ENCODE data around the gene ZNF543.
"Not testable (repeated sequence)": the region's sequence is repeated elsewhere in the genome, so short reads cannot be mapped to it uniquely, and the experiment has no call there.

Gene ZNF543

DNA sequence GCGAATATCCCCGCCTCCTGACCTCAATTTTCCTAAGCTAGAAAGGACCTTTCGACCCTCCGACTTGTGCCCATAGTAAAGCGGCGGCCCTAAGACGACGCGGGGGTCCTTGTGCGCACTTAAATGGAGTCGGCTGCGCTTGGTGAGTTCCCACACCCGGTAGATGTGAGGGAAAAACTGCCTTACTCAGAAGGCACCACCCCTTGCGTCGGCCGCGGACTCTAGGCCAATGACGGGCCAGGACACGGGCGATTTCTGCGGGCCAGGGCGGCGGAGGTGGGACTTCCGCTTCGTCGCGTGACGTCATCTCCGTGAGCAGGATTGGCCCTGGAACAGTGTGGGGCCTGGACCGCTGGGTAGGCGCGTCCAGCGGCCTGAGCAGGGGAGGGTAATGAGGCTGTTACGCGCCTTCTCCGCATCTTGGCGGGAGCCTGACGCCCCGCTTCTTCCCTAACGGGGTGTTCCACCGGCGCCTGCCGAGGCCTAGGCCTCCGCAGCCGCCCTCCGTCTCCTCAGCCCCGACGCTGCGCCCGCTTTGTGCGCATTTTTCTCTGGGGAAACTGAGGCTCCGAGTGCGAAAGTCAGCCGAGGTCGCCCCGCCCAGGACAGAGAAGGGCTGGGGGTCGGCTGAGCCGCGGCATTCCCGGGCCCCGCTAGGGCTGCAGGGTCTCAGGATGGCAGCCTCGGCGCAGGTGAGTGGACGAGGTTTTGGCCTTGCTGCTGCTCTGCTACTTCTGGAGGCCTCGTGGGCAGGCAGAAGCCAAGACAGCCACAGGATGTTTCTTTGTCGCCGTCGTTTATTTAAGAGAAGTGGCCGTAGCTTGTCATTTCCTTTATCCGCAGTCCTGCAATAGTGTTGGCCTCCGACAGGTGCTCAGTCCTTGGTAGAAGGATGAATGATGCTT lies at the start of gene ZNF543:
Gene ZNF543 (plus strand): TSS at position 293 of the 905 bp plus-strand sequence. CDS start 382 bp downstream, at position 675.
- CTCF ChIA-PET: no interaction called here

DNA sequence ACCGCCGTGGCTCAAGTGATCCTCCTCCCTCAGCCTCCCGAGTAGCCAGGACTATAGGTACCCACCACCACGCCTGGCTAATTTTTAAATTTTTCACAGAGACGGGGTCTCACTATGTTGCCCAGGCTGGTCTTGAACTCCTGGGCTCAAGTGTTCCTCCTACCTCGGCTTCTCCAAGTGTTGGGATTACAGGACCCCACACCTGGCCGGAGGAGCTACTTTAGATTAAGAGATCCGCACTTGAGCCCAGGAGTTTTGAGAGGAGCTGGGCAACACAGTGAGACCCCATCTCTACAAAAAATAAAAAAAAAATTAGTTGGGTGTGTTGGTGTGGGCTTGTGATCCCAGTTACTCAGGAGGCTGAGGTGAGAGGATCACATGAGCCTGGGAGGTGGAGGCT lies 49.0 kb upstream of the ZNF543 start:
- CTCF ChIA-PET: no interaction called here
- TF ChIP-seq, protein P1, sequence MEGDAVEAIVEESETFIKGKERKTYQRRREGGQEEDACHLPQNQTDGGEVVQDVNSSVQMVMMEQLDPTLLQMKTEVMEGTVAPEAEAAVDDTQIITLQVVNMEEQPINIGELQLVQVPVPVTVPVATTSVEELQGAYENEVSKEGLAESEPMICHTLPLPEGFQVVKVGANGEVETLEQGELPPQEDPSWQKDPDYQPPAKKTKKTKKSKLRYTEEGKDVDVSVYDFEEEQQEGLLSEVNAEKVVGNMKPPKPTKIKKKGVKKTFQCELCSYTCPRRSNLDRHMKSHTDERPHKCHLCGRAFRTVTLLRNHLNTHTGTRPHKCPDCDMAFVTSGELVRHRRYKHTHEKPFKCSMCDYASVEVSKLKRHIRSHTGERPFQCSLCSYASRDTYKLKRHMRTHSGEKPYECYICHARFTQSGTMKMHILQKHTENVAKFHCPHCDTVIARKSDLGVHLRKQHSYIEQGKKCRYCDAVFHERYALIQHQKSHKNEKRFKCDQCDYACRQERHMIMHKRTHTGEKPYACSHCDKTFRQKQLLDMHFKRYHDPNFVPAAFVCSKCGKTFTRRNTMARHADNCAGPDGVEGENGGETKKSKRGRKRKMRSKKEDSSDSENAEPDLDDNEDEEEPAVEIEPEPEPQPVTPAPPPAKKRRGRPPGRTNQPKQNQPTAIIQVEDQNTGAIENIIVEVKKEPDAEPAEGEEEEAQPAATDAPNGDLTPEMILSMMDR (IDR thresholded peaks at IDR 0.05; ENCODE audit: control extremely low read depth, extremely low read depth, low read depth, missing control alignments): no peak
- DNase-seq (ENCODE audit: extremely low spot score): no peak
- POLR2A ChIA-PET: no interaction called here

More for the DNA sequence above, at the start of gene ZNF543:
- peak; percentile 98 for DNase-seq (ENCODE audit: extremely low spot score)
- TF ChIP-seq, protein P1 (IDR thresholded peaks at IDR 0.05; ENCODE audit: control extremely low read depth, extremely low read depth, low read depth, missing control alignments): no peak
- POLR2A ChIA-PET: no interaction called here

DNA sequence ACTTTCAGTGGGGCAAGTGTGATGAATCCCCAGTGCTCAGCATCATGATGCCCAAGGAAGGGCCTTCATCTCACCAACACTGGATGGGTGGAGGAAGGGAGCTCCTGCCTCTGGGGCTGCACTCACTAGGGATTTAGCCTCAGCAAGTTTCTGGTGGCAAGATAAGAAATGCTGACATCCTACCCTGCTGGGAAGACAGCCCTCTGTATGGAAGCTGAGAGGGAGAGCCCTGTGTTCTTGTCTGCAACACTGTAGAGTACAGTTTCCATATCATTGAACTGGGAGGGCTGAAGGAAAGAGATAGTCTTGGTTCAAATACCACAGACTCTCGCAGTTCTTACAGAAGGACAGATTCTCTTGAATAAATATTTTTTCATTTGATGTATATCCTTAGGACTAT lies 47.3 kb upstream of the ZNF543 start:
- CTCF ChIA-PET: interaction anchor here (0.9 to 1.9 kb wide), 4 partner anchors 13 to 43 kb away, joined by 3 to 6 read pairs (median 4); no protein-coding TSS in a partner anchor
- no peak for DNase-seq (ENCODE audit: extremely low spot score)

DNA sequence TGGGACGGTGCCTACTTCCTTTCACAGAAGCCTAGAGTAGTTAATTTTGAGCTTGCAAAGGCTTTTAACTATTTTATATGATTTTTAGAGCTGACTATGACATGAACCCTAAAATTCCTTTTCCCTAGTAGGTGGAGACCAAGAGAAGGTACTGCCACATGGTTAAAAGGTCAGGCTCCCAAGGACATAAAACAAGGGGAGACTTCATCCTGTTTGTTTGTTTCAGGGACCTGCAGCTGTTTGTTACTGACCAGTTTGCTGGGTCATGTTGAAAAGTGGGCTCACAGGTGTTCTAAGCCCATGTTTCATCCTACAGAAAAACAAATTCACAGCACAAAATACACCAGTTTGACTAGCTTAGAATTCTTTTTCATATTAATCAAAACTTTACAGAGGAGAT lies 43.8 kb upstream of the ZNF543 start:
- TF ChIP-seq, protein P1 (IDR thresholded peaks at IDR 0.05; ENCODE audit: control extremely low read depth, extremely low read depth, low read depth, missing control alignments): no peak
- ChIA-PET CTCF (interaction anchor here (1.0 to 1.1 kb wide), 2 partner anchors 8 to 16 kb away, joined by 3 read pairs; no protein-coding TSS in a partner anchor), POLR2A (no interaction called here)
- no peak for DNase-seq (ENCODE audit: extremely low spot score)

More for the DNA sequence above, 47.3 kb upstream of the ZNF543 start:
- TF ChIP-seq, protein P1 (IDR thresholded peaks at IDR 0.05; ENCODE audit: control extremely low read depth, extremely low read depth, low read depth, missing control alignments): no peak
- POLR2A ChIA-PET: no interaction called here

DNA sequence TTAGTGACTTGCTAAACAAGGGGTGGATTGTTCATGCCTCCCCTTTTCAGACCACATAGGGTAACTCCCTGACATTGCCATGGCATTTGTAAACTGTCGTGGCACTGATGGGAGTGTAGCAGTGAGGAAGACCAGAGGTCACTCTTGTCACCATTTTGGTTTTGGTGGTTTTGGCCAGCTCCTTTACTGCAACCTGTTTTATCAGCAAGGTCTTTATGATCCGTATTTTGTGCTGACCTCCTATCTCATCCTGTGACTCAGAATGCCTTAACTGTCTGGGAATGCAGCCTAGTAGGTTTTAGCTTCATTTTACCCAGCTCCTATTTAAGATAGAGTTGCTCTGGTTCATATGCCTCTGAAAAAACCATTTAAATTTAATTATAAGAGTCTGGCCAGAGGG lies 41.8 kb upstream of the ZNF543 start:
- CTCF ChIA-PET; POLR2A ChIA-PET; DNase-seq (ENCODE audit: extremely low spot score): not testable (repeated sequence)

DNA sequence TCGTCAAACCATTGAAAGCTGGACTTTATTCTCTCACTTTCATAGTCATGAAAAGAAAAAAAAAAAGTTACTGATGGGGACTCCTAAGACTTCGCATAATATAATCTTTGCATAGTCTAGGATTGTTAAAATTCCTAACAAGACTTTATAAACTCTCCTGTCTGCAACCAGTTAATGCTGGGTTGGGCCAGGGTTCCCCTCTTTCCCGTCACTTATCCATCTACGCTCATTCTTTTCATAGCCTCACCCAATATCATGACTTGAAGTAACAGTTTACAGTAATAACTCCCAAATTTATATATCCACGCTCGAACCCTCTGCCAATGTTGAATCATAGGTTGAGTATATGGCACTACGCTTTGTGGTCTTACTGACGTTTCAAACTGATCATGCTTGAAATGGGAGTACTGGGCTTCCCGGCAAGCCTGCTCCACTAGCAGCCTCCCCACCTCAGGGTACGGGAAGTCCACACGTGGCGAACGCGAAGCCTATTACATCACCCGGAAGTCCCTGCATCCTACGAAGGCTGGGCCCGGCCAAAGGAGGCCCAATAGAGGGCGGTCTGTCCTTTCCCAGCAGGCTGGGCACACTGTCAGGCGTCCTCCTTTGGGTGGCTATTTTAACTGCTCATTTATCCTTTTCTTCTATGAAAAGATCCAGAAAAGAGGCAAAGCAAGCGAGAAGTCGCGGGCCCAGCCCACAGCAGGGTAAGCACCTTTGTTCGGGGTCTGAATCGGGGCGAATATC lies 40.7 kb upstream of the ZNF543 start:
- CTCF ChIA-PET: no interaction called here
- POLR2A ChIA-PET: no interaction called here
- DNase-seq (ENCODE audit: extremely low spot score): peak; percentile 86
- TF ChIP-seq, protein P1 (IDR thresholded peaks at IDR 0.05; ENCODE audit: control extremely low read depth, extremely low read depth, low read depth, missing control alignments): peak; percentile 57
